Psoas muscle (tissue), 8 donors: ENCODE data around the gene DPYSL3. TPM values are rescaled to one million over a fixed set of nuclear protein-coding genes. Genes with fewer than 3 reads are reported as not detected.
"Not testable (repeated sequence)": the region's sequence is repeated elsewhere in the genome, so short reads cannot be mapped to it uniquely, and the experiment has no call there.

Experiments
- ATAC-seq, 4 donors: fragments of 200-7000 bp; cut with Tn5 transposase; one replicate each; pipeline ENCODE4 v1.9.1; 2020; ENCODE audit warnings: moderate library complexity in 3 of 4, mild to moderate bottlenecking in 2 of 4
- DNase-seq, 2 donors: peaks; one replicate each; pipeline ENCODE4 v3.0.0-alpha.2; 2020
- H3K27ac ChIP-seq: fragments of 200-600 bp; one replicate; pipeline ENCODE4 v1.8.0; 2022
- H3K27me3 ChIP-seq, 3 donors: fragments of 200-600 bp in 1 of 3; one replicate each; pipeline versions ENCODE4 v1.6.1 to v1.8.0; 2013 to 2022; ENCODE audit warnings: low read length in 2 of 3, mild to moderate bottlenecking in 2 of 3, moderate library complexity in 1 of 3; ENCODE audit not compliant: insufficient read depth in 3 of 3
- H3K36me3 ChIP-seq, 2 donors: fragments of 200-600 bp in 1 of 2; one replicate each; pipeline versions ENCODE4 v1.6.1 to v1.8.0; 2013 to 2022; ENCODE audit warnings: low read depth in 1 of 2, mild to moderate bottlenecking in 1 of 2, moderate library complexity in 1 of 2; ENCODE audit not compliant: insufficient read depth in 1 of 2
- H3K4me1 ChIP-seq: fragments of 200-600 bp; one replicate; pipeline ENCODE4 v1.8.0; 2022
- H3K4me3 ChIP-seq: fragments of 200-600 bp; one replicate; pipeline ENCODE4 v1.8.0; 2022; ENCODE audit warnings: mild to moderate bottlenecking
- H3K9me3 ChIP-seq: fragments of 200-600 bp; one replicate; pipeline ENCODE4 v1.8.0; 2022
- CTCF ChIP-seq: fragments of 200-600 bp; IDR thresholded peaks from one replicate; pipeline ENCODE4 v1.8.0; 2022; ENCODE audit warnings: antibody characterized with exemption
- whole genome bisulfite sequencing, 3 donors: extraction: QIAGEN DNeasy Blood & Tissue Kit; methylation state at CpG; one replicate each; pipeline versions ENCODE4 v1.1.6 to v1.1.7; 2013; 5-methylcytosine and 5-hydroxymethylcytosine counted together
- intact Hi-C, 2 donors: fragments of 100-400 bp; cut with DNase I; formaldehyde crosslinking; loops; one replicate each; pipeline versions ENCODE4 v1.11.0 to v1.14.2; 2022
- polyA plus RNA-seq, 3 donors: library from polyadenylated mRNA; stranded (reverse); fragments of 200-250 nt; gene quantifications; one replicate each; pipeline ENCODE4 v1.2.3, GENCODE V29; 2013
- total RNA-seq, 4 donors: library from RNA; stranded (reverse); fragmentation: NEBNext Ultra II Directional in 2 of 4; extraction: Animal tissue kit (Norgen Biotek cat#: 25700) in 2 of 4; gene quantifications; one replicate each; pipeline versions ENCODE4 v1.2.1 to v1.2.4, GENCODE V29; 2021 to 2023
- donor health status: healthy with polysubstance abuse.
- donor health status: DM: no; HTN: no; CAD: no; lungs with moderate emphysema.
- donor health status: Bipolar disorder and iron deficiency.
- donor health status: healthy.
- donor health status: DM: yes; HTN: yes; CAD: no.
- donor health status: DM: no; HTN: no; CAD: no.
- donor health status: DM: no; HTN: no; CAD: no.
- donor health status: DM: yes; HTN: yes; CAD: no.

DPYSL3 gene
- total and polyA plus RNA-seq, 7 donors = 8.8 to 58.5 (median 18.0) TPM

DNA sequence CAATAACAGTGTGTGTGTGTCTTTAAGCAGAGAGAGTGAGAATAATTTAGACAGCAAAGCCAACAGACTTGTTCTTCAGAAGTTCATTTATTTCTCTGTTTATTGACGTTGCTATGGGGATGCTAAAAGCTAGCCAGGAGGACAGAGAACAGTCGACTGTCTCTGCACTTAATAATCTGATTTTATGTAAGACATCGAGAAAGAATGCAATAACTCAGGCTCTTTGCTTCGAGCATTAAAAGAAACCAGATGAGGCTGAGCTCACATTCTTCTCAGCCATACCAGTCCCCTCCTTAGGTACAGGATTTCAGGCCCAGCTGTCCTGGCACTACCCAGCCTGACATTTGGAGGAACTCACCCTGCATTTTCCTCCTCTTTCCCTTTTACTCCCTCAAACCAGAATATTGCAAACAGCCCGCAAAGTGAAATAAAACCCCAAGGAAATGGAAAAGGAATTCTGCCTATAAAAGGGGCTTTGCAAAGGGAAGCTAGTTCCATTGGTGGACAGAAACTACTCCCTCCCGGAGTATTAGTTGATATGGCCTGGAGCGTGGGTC is 44.5 kb upstream of the DPYSL3 start:
- ATAC-seq = peak in 3 of 4 donors; percentile 24 to 52 (median 38)
- intact Hi-C loops = no loop called here
- H3K36me3 ChIP-seq = no peaks in the 10 kb centered on the region
- 11 to 22% (median 18%) methylated on average over 7 of the region's 7 CpGs for WGBS, 3 donors
- TF ChIP-seq CTCF = no peak
- peak overlapping the region; percentile 31 for H3K27ac ChIP-seq
- peaks cover 6% of the 10 kb centered on the region for H3K4me1 ChIP-seq
- no peak overlapping the region for H3K4me3 ChIP-seq
- H3K9me3 ChIP-seq = no peaks in the 10 kb centered on the region
- DNase-seq = no peak
- H3K27me3 ChIP-seq = no peaks in the 10 kb centered on the region

DNA sequence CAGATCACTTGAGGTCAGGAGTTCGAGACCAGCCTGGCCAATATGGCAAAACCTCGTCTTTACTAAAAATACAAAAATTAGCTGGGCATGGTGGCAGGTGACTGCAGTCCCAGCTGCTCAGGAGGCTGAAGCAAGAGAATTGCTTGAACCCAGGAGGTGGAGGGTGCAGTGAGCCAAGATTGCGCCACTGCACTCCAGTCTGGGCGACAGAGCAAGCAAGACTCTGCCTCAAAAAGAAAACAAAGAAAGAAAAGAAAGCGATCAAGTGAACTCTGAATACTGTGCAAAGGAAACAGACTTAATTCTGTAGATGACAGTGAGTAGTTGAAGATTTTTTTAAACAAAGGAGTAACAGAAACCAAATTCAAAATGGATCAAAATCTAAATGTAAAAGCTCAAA is 43.9 kb upstream of the DPYSL3 start:
- H3K4me3 ChIP-seq, H3K9me3 ChIP-seq, ATAC-seq, H3K4me1 ChIP-seq, H3K27me3 ChIP-seq, intact Hi-C loops, H3K36me3 ChIP-seq: not testable (repeated sequence)
- DNase-seq = peak; percentile 29 to 54
- 39 to 52% (median 51%) methylated on average over 5 of the region's 5 CpGs for WGBS, 3 donors
- peak overlapping the region; percentile 31 for H3K27ac ChIP-seq

GRCh38 chr5:147552897-147553296 is 43.0 kb upstream of the DPYSL3 start:
- H3K27me3 ChIP-seq = no peaks in the 10 kb centered on the region

DNA sequence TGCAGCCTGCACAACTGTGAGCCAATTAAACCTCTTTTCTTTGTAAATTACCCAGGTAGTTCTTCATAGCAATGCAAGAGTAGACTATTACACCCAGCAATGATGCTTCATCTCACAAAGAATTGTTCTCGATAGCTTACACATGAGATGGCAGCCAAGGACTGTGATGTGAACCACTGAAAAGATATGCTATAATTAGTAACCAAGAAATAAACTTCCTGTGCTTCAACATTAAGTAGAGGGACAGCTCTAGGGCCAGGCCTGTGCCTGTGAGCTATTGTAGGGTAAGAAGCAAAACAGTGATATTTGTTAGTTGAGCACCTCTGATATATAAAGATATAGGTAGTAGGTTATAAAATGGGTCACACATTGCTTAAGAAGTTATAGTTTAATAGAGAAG is 41.8 kb upstream of the DPYSL3 start:
- no peak for TF ChIP-seq CTCF
- Histone ChIP-seq H3K27ac (no peak overlapping the region), H3K4me1 (peaks cover 6% of the 10 kb centered on the region), H3K36me3 (no peaks in the 10 kb centered on the region), H3K9me3 (no peaks in the 10 kb centered on the region), H3K27me3 (no peaks in the 10 kb centered on the region), H3K4me3 (no peak overlapping the region)
- 11 to 25% (median 12%) methylated on average over 1 of the region's 1 CpG for WGBS, 3 donors
- peak in 2 of 4 donors; percentile 38 to 44 for ATAC-seq
- intact Hi-C loops = no loop called here
- no peak for DNase-seq

More at GRCh38 chr5:147552897-147553296, 43.0 kb upstream of the DPYSL3 start:
- ATAC-seq = no peak
- H3K4me1 ChIP-seq = peaks cover 6% of the 10 kb centered on the region
- intact Hi-C loops = no loop called here
- WGBS, 3 donors = 88 to 89% (median 88%) methylated on average over 4 of the region's 4 CpGs
- no peaks in the 10 kb centered on the region for H3K36me3 ChIP-seq
- TF ChIP-seq CTCF = no peak
- DNase-seq = no peak
- no peak overlapping the region for H3K4me3 ChIP-seq
- no peak overlapping the region for H3K27ac ChIP-seq
- no peaks in the 10 kb centered on the region for H3K9me3 ChIP-seq

GRCh38 chr5:147547730-147548129 is 37.9 kb upstream of the DPYSL3 start:
- peak in 1 of 4 donors; percentile 56 for ATAC-seq

More at GRCh38 chr5:147547730-147548129, 37.9 kb upstream of the DPYSL3 start:
- Histone ChIP-seq H3K27me3 (no peaks in the 10 kb centered on the region), H3K36me3 (no peaks in the 10 kb centered on the region), H3K4me3 (no peak overlapping the region), H3K4me1 (peaks cover 3% of the 10 kb centered on the region), H3K27ac (no peak overlapping the region), H3K9me3 (no peaks in the 10 kb centered on the region)
- intact Hi-C loops = no loop called here
- WGBS, 3 donors = 12 to 33% (median 19%) methylated on average over 3 of the region's 3 CpGs
- no peak for TF ChIP-seq CTCF
- DNase-seq = no peak
